ENCODE results near the gene ESPN. TPM values are rescaled to one million over a fixed set of nuclear protein-coding genes. Genes with fewer than 3 reads are reported as not detected.

The ESPN gene
- total and polyA plus RNA-seq, 2 of the 4 experiments (the other 2 are of a cell fraction): under 0.01 to 0.02 TPM

- Histone ChIP-seq H3K9me3 (ENCODE audit: control insufficient read depth, insufficient read depth, low read length) (no peaks in the 10 kb centered on the region), H3K4me1 (ENCODE audit: control insufficient read depth, insufficient read depth, low read length) (no peaks in the 10 kb centered on the region), H4K20me1 (ENCODE audit: insufficient read depth, low read length) (no peaks in the 10 kb centered on the region), H3K23ac (ENCODE audit: low read depth, low read length) (no peak overlapping the region), H3K4ac (ENCODE audit: low read depth, low read length) (no peak overlapping the region), H3K18ac (ENCODE audit: low read depth, low read length) (no peak overlapping the region), H2BK120ac (ENCODE audit: low read depth, low read length) (no peak overlapping the region), H3K14ac (replicated peaks; ENCODE audit: low read depth, low read length) (no peak overlapping the region), H4K8ac (ENCODE audit: low read depth in 2 of 2, low read length in 2 of 2) (no peak overlapping the region), H3K4me2 (ENCODE audit: low read depth, low read length) (no peak overlapping the region), H4K5ac (ENCODE audit: low read depth, low read length) (no peak overlapping the region), H3K9ac (ENCODE audit: low read depth, low read length) (no peak overlapping the region), H2BK15ac (ENCODE audit: low read depth, low read length) (no peak overlapping the region), H2AFZ (replicated peaks; ENCODE audit: low read length, poor library complexity) (no peak overlapping the region), H3K36me3 (ENCODE audit: control insufficient read depth, insufficient read depth, low read length) (no peaks in the 10 kb centered on the region), H2AK9ac (replicated peaks; ENCODE audit: low read depth, low read length, poor library complexity) (no peak overlapping the region), H3K79me1 (ENCODE audit: low read depth in 1 of 2, low read length in 2 of 2) (no peaks in the 10 kb centered on the region), H2AK5ac (ENCODE audit: low read depth, low read length) (no peak overlapping the region), H2BK20ac (ENCODE audit: low read depth, low read length) (no peak overlapping the region), H3K56ac (ENCODE audit: extremely low read depth, insufficient read depth, low read length) (no peak overlapping the region), H3K27ac (ENCODE audit: insufficient read depth, low read length) (no peak overlapping the region), H2BK5ac (ENCODE audit: low read depth, low read length, poor library complexity, severe bottlenecking) (no peak overlapping the region), H4K91ac (ENCODE audit: insufficient read depth, low read depth, low read length) (no peak overlapping the region), H3K27me3 (ENCODE audit: control insufficient read depth, insufficient read depth, low read length) (peaks cover 9% of the 10 kb centered on the region), H3K4me3 (ENCODE audit: insufficient read depth, low read depth, low read length) (no peak overlapping the region), H3K9me1 (ENCODE audit: insufficient read depth, low read length) (no peaks in the 10 kb centered on the region)
- DNase-seq (no peak), ATAC-seq (ENCODE audit: low read depth) (no peak)
- WGBS, 2 experiments (ENCODE audit: extremely low coverage in 2 of 2, insufficient read length in 1 of 2): no CpG with 5 or more reads among the region's 6 CpGs
- no TSS peak for BruUV-seq (replicated peaks)
- CTCF ChIA-PET: interaction anchor here (0.6 kb wide), 1 partner anchor 15 kb away, joined by 3 read pairs; no protein-coding TSS in a partner anchor
- dilution Hi-C loops (cut with HindIII; ENCODE audit: low sequenced_read_pairs, unreplicated experiment): no loop called here
- TF ChIP-seq RAD21 (IDR thresholded peaks at IDR 0.05; ENCODE audit: low read length) (no peak), RCOR1 (IDR thresholded peaks at IDR 0.05; ENCODE audit: insufficient replicate concordance, low read length) (no peak), FOS (IDR thresholded peaks at IDR 0.05; ENCODE audit: low read depth, low read length) (no peak)
- intact Hi-C loops (cut with micrococcal nuclease): no loop called here
- POLR2A ChIA-PET (ENCODE audit: unreplicated experiment): no interaction called here
- in situ Hi-C loops (cut with MboI; ENCODE audit: low sequenced_read_pairs): loop anchor here (5.0 to 10.0 kb wide), 2 partner anchors 39 to 147 kb away; no protein-coding TSS in a partner anchor
These were observed 22.9 kb upstream of the ESPN start for GRCh38 chr1:6401673-6402072.
